Heart left ventricle (tissue), 16 donors: ENCODE data around the gene P4HB. TPM values are rescaled to one million over a fixed set of nuclear protein-coding genes. Genes with fewer than 3 reads are reported as not detected.
A peak's percentile ranks its signal among the peaks of the same experiment; 100 is the strongest.

Source experiments
- ATAC-seq, 4 donors: fragments of 200-7000 bp; cut with Tn5 transposase; one replicate each; pipeline ENCODE4 v1.9.1; 2020 to 2022; ENCODE audit warnings: moderate library complexity in 4 of 4, mild to moderate bottlenecking in 3 of 4, moderate number of reproducible peaks in 1 of 4
- DNase-seq, 5 donors: peaks; one replicate each; pipeline ENCODE4 v3.0.0-alpha.2; 2020
- H3K27ac ChIP-seq, 12 donors: fragments of 200-600 bp; sonication (generic) in 4 of 12; one replicate each; pipeline versions ENCODE4 v1.5.0 to v1.8.0; 2016 to 2022; ENCODE audit warnings: mild to moderate bottlenecking in 2 of 12
- H3K27me3 ChIP-seq, 9 donors: fragments of 200-600 bp; sonication (generic) in 2 of 9; one replicate each; pipeline versions ENCODE4 v1.5.1 to v1.8.0; 2016 to 2022; ENCODE audit warnings: mild to moderate bottlenecking in 3 of 9
- H3K36me3 ChIP-seq, 9 donors: fragments of 200-600 bp; sonication (generic) in 2 of 9; one replicate each; pipeline versions ENCODE4 v1.5.0 to v1.8.0; 2018 to 2022; ENCODE audit warnings: mild to moderate bottlenecking in 2 of 9
- H3K4me1 ChIP-seq, 12 donors: fragments of 200-600 bp; sonication (generic) in 4 of 12; one replicate each; pipeline versions ENCODE4 v1.5.0 to v1.8.0; 2016 to 2022; ENCODE audit warnings: mild to moderate bottlenecking in 3 of 12
- H3K4me3 ChIP-seq, 12 donors: fragments of 200-600 bp; sonication (generic) in 4 of 12; one replicate each; pipeline versions ENCODE4 v1.5.0 to v1.8.0; 2017 to 2022; ENCODE audit warnings: mild to moderate bottlenecking in 9 of 12, moderate library complexity in 4 of 12
- H3K9me3 ChIP-seq, 12 donors: fragments of 200-600 bp; sonication (generic) in 4 of 12; one replicate each; pipeline versions ENCODE4 v1.5.0 to v1.8.0; 2016 to 2022; ENCODE audit warnings: mild to moderate bottlenecking in 1 of 12
- CTCF ChIP-seq, 12 donors: fragments of 200-600 bp; sonication (generic) in 4 of 12; IDR thresholded peaks; one replicate each; pipeline versions ENCODE4 v1.5.0 to v1.8.0; 2018 to 2022; ENCODE audit warnings: antibody characterized with exemption in 12 of 12, mild to moderate bottlenecking in 5 of 12
- POLR2A ChIP-seq, 2 donors: fragments of 450-650 bp; IDR thresholded peaks; one replicate each; pipeline ENCODE4 v1.6.1; 2017; ENCODE audit warnings: antibody characterized with exemption in 2 of 2, mild to moderate bottlenecking in 2 of 2, moderate library complexity in 2 of 2
- WGBS, 4 donors: extraction: QIAGEN DNeasy Blood & Tissue Kit in 2 of 4; methylation state at CpG; one replicate each; pipeline versions ENCODE4 v1.1.5 to v1.1.7; 2013 to 2018; 5-methylcytosine and 5-hydroxymethylcytosine counted together
- intact Hi-C, 10 donors: fragments of 100-400 bp; cut with DNase I; formaldehyde crosslinking; loops; one replicate each; pipeline versions ENCODE4 v1.11.1 to v1.14.2; 2022
- polyA plus RNA-seq, 2 donors: library from polyadenylated mRNA; stranded (reverse); fragments of 200-250 nt; gene quantifications; one replicate each; pipeline ENCODE4 v1.2.3, GENCODE V29; 2013
- total RNA-seq, 9 donors: library from RNA; depleted of rRNA in 2 of 9; stranded (reverse); fragments of >200 nt in 2 of 9; fragmentation: NEBNext Ultra II Directional in 3 of 9; extraction: Animal tissue kit (Norgen Biotek cat#: 25700) in 3 of 9; gene quantifications; one replicate each; pipeline versions ENCODE4 v1.1.0 to v1.2.4, GENCODE V29; 2016 to 2023
- donor health status: ischemic (EF 13 %, LVEDD 7.1; RV severe dilation, severe dysfunction).
- donor health status: healthy with polysubstance abuse.
- donor health status: DM: no; HTN: yes; CAD: no.
- donor health status: DM: no; HTN: no; CAD: no.
- donor health status: ischemic (EF 25% LVEDD 6.9; RV normal size, moderate dysfunction).
- donor health status: ischemic (EF 25% LVEDD 5.7; RV mildly dilated, moderate dysfunction).
- donor health status: healthy.
- donor health status: DM: yes; HTN: yes; CAD: no.
- donor health status: ischemic (EF 35%, LVEDD 5.7; RV mildly dilated, moderate dysfunction).
- donor health status: nonischemic (EF 11% LVEDD 7.7; RV severe dilation, severe dysfunction).
- donor health status: DM: yes; HTN: yes; CAD: no.
- donor health status: PGD.
- donor health status: ischemic (EF 29% LVEDD 5.4; RV normal size, mild dysfunction).
- donor health status: nonischemic (EF 23%, LVEDD 6.1; RV moderate dilation, normal function).

P4HB gene
- total and polyA plus RNA-seq, 11 donors: 246 to 763 (median 374) TPM

- ATAC-seq: peak in 3 of 4 donors; percentile 27 to 51 (median 38)
- 37 to 39% (median 38%) methylated on average over 8 to 11 of the region's 11 CpGs for WGBS, 4 donors
- Histone ChIP-seq H3K27me3 (no peaks in the 10 kb centered on the region), H3K9me3 (no peaks in the 10 kb centered on the region), H3K4me1 (peaks cover 0 to 18% (median 3%) of the 10 kb centered on the region in 12 donors), H3K4me3 (no peak overlapping the region), H3K36me3 (peaks cover 0 to 90% (median 64%) of the 10 kb centered on the region in 9 donors), H3K27ac (no peak overlapping the region)
- TF ChIP-seq CTCF (IDR thresholded peaks at IDR 0.05) (no peak), POLR2A (IDR thresholded peaks at IDR 0.05) (no peak)
- intact Hi-C loops: loop anchor here in 1 of 10 donors (5.0 kb wide), 1 partner anchor 38 kb away; no protein-coding TSS in a partner anchor
- DNase-seq: peak in 1 of 5 donors; percentile 20
These were observed 24.2 kb upstream of the P4HB start for GRCh38 chr17:81884520-81884919.

- Histone ChIP-seq H3K36me3 (peaks cover 0 to 60% (median 34%) of the 10 kb centered on the region in 9 donors), H3K9me3 (no peaks in the 10 kb centered on the region), H3K27me3 (no peaks in the 10 kb centered on the region), H3K27ac (no peak overlapping the region), H3K4me1 (no peaks in the 10 kb centered on the region), H3K4me3 (no peak overlapping the region)
- DNase-seq (no peak), ATAC-seq (no peak)
- intact Hi-C loops: no loop called here
- 91 to 94% (median 93%) methylated on average over 5 of the region's 5 CpGs for WGBS, 4 donors
- no peak for TF ChIP-seq CTCF (IDR thresholded peaks at IDR 0.05)
- TF ChIP-seq POLR2A (IDR thresholded peaks at IDR 0.05): no peak
These were observed 18.8 kb upstream of the P4HB start for GRCh38 chr17:81879121-81879520.

- WGBS, 4 donors: 93 to 96% (median 95%) methylated on average over 3 of the region's 3 CpGs
- no peak overlapping the region for H3K4me3 ChIP-seq
- TF ChIP-seq CTCF (IDR thresholded peaks at IDR 0.05) (no peak), POLR2A (IDR thresholded peaks at IDR 0.05) (no peak)
- H3K27ac ChIP-seq: no peak overlapping the region
- peaks cover 0 to 54% (median 31%) of the 10 kb centered on the region in 9 donors for H3K36me3 ChIP-seq
- no peaks in the 10 kb centered on the region for H3K4me1 ChIP-seq
- ATAC-seq (no peak), DNase-seq (no peak)
- no peaks in the 10 kb centered on the region for H3K9me3 ChIP-seq
- H3K27me3 ChIP-seq: no peaks in the 10 kb centered on the region
- intact Hi-C loops: no loop called here
These were observed 18.0 kb upstream of the P4HB start for GRCh38 chr17:81878294-81878693.

- intact Hi-C loops: no loop called here
- no peak overlapping the region for H3K27ac ChIP-seq
- 92 to 97% (median 94%) methylated on average over 5 of the region's 5 CpGs for WGBS, 4 donors
- H3K4me3 ChIP-seq: no peak overlapping the region
- DNase-seq: no peak
- H3K27me3 ChIP-seq: no peaks in the 10 kb centered on the region
- TF ChIP-seq CTCF (IDR thresholded peaks at IDR 0.05): no peak
- TF ChIP-seq POLR2A (IDR thresholded peaks at IDR 0.05): no peak
- H3K4me1 ChIP-seq: peaks cover 0 to 7% (median 3%) of the 10 kb centered on the region in 12 donors
- H3K36me3 ChIP-seq: peaks cover 0 to 49% (median 29%) of the 10 kb centered on the region in 9 donors
- ATAC-seq: no peak
- H3K9me3 ChIP-seq: no peaks in the 10 kb centered on the region
These were observed 17.2 kb upstream of the P4HB start for GRCh38 chr17:81877569-81877968.
